K562 (cell line): Measurements from ENCODE around the gene HPS1.

ENCODE experiments used
- CREB1 ChIP-seq, 2 experiments: sonication (generic) in 1 of 2; formaldehyde crosslinking in 1 of 2; IDR thresholded peaks; 2 replicates each; pipeline versions ENCODE4 v1.6.1 to v1.8.0; 2012 to 2022; ENCODE audit warnings: inconsistent platforms in 1 of 2, mild to moderate bottlenecking in 1 of 2, missing genetic modification reagents in 1 of 2, moderate library complexity in 1 of 2
- HDAC6 ChIP-seq: IDR thresholded peaks from 2 replicates; pipeline ENCODE4 v1.6.1; 2012; ENCODE audit warnings: low read depth, mild to moderate bottlenecking, control low read depth, inconsistent platforms, low read length, moderate library complexity
- POLR2A ChIP-seq: fragments of 450-650 bp; conservative IDR thresholded peaks from 2 replicates; pipeline ENCODE4 v1.6.1; 2016
- POLR2AphosphoS5 ChIP-seq: IDR thresholded peaks from 2 replicates; pipeline ENCODE4 v1.6.1; 2011; ENCODE audit warnings: mild to moderate bottlenecking, low read depth, low read length, moderate library complexity; ENCODE audit not compliant: control insufficient read depth, insufficient read depth

GRCh38 chr10:98367604-98368451, 78.9 kb downstream of the HPS1 start:
- TF ChIP-seq POLR2A = no peak
- TF ChIP-seq POLR2AphosphoS5 = no peak
- TF ChIP-seq CREB1 (IDR thresholded peaks at IDR 0.05) = no peak
- no peak for TF ChIP-seq CREB1 (CRISPR knock-in tag; IDR thresholded peaks at IDR 0.05)
- TF ChIP-seq HDAC6 = no peak
